Astrocyte of the hippocampus (primary cell): Measurements from ENCODE around the gene NME2.

ENCODE experiments used
- DNase-seq: peaks from one replicate; pipeline ENCODE4 v3.0.0; 2011; ENCODE audit warnings: low read depth, low spot score

NME2 gene

GRCh38 chr17:51200846-51201245, 34.6 kb downstream of the NME2 start:
- no peak for DNase-seq

GRCh38 chr17:51203838-51204237, 37.6 kb downstream of the NME2 start:
- no peak for DNase-seq

- no peak for DNase-seq
Measured at GRCh38 chr17:51214920-51215319, 48.7 kb downstream of the NME2 start.

DNA sequence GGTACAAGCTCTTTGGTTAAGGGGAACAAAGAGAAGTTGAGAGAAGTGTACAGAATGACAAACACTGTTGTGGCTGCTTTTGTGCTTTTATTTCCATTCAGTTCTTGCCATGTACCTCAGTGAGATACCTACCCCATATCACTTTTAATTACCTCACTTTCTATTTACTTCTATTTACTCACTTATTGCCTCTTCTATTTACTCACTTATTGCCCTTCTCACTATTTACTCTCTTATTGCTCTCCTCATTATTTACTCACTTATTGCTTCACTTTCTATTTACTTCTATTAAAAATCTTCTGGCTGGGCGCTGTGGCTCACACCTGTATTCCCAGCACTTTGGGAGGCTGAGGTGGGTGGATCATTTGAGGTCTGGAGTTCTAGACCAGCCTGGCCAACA, 51.7 kb downstream of the NME2 start:
- DNase-seq = no peak

- no peak for DNase-seq
Measured at GRCh38 chr17:51221322-51221721, 55.1 kb downstream of the NME2 start.
